Measurements from ENCODE around the gene SMYD3. TPM values are rescaled to one million over a fixed set of nuclear protein-coding genes. Genes with fewer than 3 reads are reported as not detected.

SMYD3 gene
- total and polyA plus RNA-seq, 2 of the 13 experiments (the other 11 are each of a cell fraction or from before 2014, with no cell fraction given) = 27.7 to 35.8 TPM

DNA sequence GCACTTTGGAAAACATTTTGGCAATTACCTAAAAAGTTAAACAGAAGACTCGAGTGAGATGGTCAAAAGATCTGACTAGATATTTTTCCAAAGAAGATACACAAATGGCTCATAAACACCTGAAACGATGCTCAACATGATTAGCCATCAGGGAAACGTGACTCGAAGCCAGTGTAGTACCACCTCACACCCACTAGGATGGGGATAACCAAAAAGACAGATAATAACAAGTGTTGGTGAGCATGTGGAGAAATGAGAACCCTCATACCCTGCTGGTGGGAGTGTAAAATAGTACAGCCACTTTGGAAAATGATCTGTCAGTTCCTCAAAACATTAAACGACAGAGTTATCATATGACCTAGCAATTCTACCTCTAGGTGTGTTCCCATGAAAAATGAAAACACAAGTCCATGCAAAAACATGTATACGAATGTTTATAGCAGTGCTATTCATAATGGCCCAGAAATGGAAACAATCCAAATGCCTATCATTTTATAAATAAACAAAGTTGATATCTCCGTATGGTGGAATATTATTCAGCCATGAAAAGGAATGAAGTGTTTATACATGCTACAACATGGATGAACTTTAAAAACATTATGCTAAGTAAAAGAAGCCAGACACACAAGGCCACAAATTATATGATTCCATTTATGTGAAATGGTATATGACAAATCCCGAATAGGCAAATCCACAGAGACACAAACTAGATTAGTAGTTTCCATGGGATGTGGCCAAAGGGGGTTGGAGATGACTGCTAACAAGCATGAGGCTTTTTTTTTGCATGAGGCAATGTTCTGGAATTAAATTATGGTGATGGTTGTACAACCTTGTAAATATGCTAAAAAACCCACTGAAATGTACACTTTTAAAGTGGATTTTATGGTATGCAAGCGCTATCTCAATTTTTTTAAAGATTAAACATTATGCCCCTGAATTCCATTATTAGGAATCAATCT is 727.0 kb downstream of the SMYD3 start:
- no peaks in the 10 kb centered on the region for H4K20me1 ChIP-seq (ENCODE audit: insufficient read depth, low read length)
- no peak for TF ChIP-seq ZNF263 (CRISPR knock-in tag; IDR thresholded peaks at IDR 0.05)
- TF ChIP-seq HOMEZ (CRISPR knock-in tag; IDR thresholded peaks at IDR 0.05; ENCODE audit: low read depth) = no peak
- TF ChIP-seq ZNF644 (CRISPR knock-in tag; IDR thresholded peaks at IDR 0.05; ENCODE audit: low read depth) = no peak
- TF ChIP-seq ZNF7 (CRISPR knock-in tag; IDR thresholded peaks at IDR 0.05) = peak; percentile 87; the same call in 1 of the 2 replicates
- in situ Hi-C loops (cut with HindIII; ENCODE audit: extremely low pct_ligation_motif_present, low pct_unique_long_range_greater_than_20kb) = no loop called here
- no TSS peak for BruUV-seq (replicated peaks)
- 94% methylated on average over 9 of the region's 9 CpGs for WGBS (ENCODE audit: low lambda C conversion rate)
- no peak overlapping the region for H3K27ac ChIP-seq (ENCODE audit: extremely low read length, insufficient read depth, low read length)
- H3K4me1 ChIP-seq (ENCODE audit: insufficient read depth, low read length) = no peaks in the 10 kb centered on the region
- no peaks in the 10 kb centered on the region; a peak in 1 of 5 replicates for H3K27me3 ChIP-seq (ENCODE audit: control insufficient read depth in 1 of 2, insufficient read depth in 2 of 2, low read length in 2 of 2)
- no peaks in the 10 kb centered on the region; a peak in 1 of 5 replicates for H3K36me3 ChIP-seq (replicated peaks in 1 of 2; ENCODE audit: control insufficient read depth in 1 of 2, insufficient read depth in 2 of 2, low read length in 2 of 2)
- no peaks in the 10 kb centered on the region for H3K9me3 ChIP-seq (ENCODE audit: low read length)
- H3K4me3 ChIP-seq (replicated peaks in 1 of 3; ENCODE audit: insufficient read depth in 1 of 3, low read depth in 2 of 3, low read length in 3 of 3) = no peak overlapping the region
- DNase-seq (ENCODE audit: low spot score) = no peak
- no peak for ATAC-seq
- intact Hi-C loops (cut with micrococcal nuclease; ENCODE audit: unreplicated experiment) = no loop called here
- CTCF ChIA-PET (ENCODE audit: low intra/inter-chr PET ratio, low total read pairs) = no interaction called here
- H3K4me2 ChIP-seq (ENCODE audit: low read depth, low read length) = no peak overlapping the region
- H2AFZ ChIP-seq (ENCODE audit: low read length) = no peak overlapping the region
- no peak overlapping the region for H3K9ac ChIP-seq (ENCODE audit: insufficient read depth, low read depth, low read length)
- H3K79me2 ChIP-seq (ENCODE audit: insufficient read depth, low read length) = no peaks in the 10 kb centered on the region
- no peak for FAIRE-seq
- POLR2A ChIA-PET = no interaction called here

- Histone ChIP-seq H3K4me3 (replicated peaks in 1 of 3; ENCODE audit: insufficient read depth in 1 of 3, low read depth in 2 of 3, low read length in 3 of 3) (no peak overlapping the region), H3K79me2 (ENCODE audit: insufficient read depth, low read length) (no peaks in the 10 kb centered on the region), H3K4me2 (ENCODE audit: low read depth, low read length) (no peak overlapping the region), H3K27me3 (ENCODE audit: control insufficient read depth in 1 of 2, insufficient read depth in 2 of 2, low read length in 2 of 2) (no peaks in the 10 kb centered on the region; a peak in 1 of 5 replicates), H3K36me3 (replicated peaks in 1 of 2; ENCODE audit: control insufficient read depth in 1 of 2, insufficient read depth in 2 of 2, low read length in 2 of 2) (no peaks in the 10 kb centered on the region; a peak in 1 of 5 replicates), H3K9ac (ENCODE audit: insufficient read depth, low read depth, low read length) (no peak overlapping the region), H4K20me1 (ENCODE audit: insufficient read depth, low read length) (no peaks in the 10 kb centered on the region), H3K27ac (ENCODE audit: extremely low read length, insufficient read depth, low read length) (no peak overlapping the region), H2AFZ (ENCODE audit: low read length) (no peak overlapping the region), H3K9me3 (ENCODE audit: low read length) (no peaks in the 10 kb centered on the region), H3K4me1 (ENCODE audit: insufficient read depth, low read length) (no peaks in the 10 kb centered on the region)
- in situ Hi-C loops (cut with HindIII; ENCODE audit: extremely low pct_ligation_motif_present, low pct_unique_long_range_greater_than_20kb) (no loop called here), intact Hi-C loops (cut with micrococcal nuclease; ENCODE audit: unreplicated experiment) (no loop called here)
- ATAC-seq (no peak), FAIRE-seq (no peak), DNase-seq (ENCODE audit: low spot score) (no peak)
- no TSS peak for BruUV-seq (replicated peaks)
- ChIA-PET CTCF (ENCODE audit: low intra/inter-chr PET ratio, low total read pairs) (no interaction called here), POLR2A (no interaction called here)
- TF ChIP-seq HMGA1 (CRISPR knock-in tag; conservative IDR thresholded peaks at IDR 0.05) = no peak
- TF ChIP-seq SIN3B (IDR thresholded peaks at IDR 0.05; ENCODE audit: low read length) = no peak
- TF ChIP-seq ZBTB8A (CRISPR knock-in tag; IDR thresholded peaks at IDR 0.05; ENCODE audit: borderline replicate concordance, low read depth) = no peak
- 98% methylated on average over 3 of the region's 3 CpGs for WGBS (ENCODE audit: low lambda C conversion rate)
Measured at GRCh38 chr1:245777752-245778151, 729.3 kb downstream of the SMYD3 start.
